SU-DHL-6 (cell line): ENCODE data around the gene FSTL3.

ENCODE experiments used
- H2AFZ ChIP-seq: fragments of 200-600 bp; sonication (generic); 2 replicates; pipeline ENCODE4 v1.6.1; 2014; ENCODE audit warnings: low read depth, mild to moderate bottlenecking, moderate library complexity, mixed read lengths, antibody characterized with exemption, low read length; ENCODE audit not compliant: severe bottlenecking
- H3F3A ChIP-seq: fragments of 200-600 bp; shearing (Covaris generic); 2 replicates; pipeline ENCODE4 v1.6.0; 2016; ENCODE audit warnings: antibody characterized with exemption, mild to moderate bottlenecking; ENCODE audit not compliant: insufficient read depth
- H3K27ac ChIP-seq: fragments of 200-600 bp; sonication (generic); 2 replicates; pipeline ENCODE4 v1.5.1; 2016; ENCODE audit warnings: low read depth, mild to moderate bottlenecking, low read length, moderate library complexity, mixed read lengths
- H3K27me3 ChIP-seq: fragments of 200-600 bp; sonication (generic), shearing (Covaris generic); 2 replicates; pipeline ENCODE4 v1.6.0; 2014; ENCODE audit warnings: mild to moderate bottlenecking, low read length
- H3K36me3 ChIP-seq: fragments of 200-600 bp; sonication (generic); 2 replicates; pipeline ENCODE4 v1.6.1; 2014; ENCODE audit warnings: mild to moderate bottlenecking, low read length, mixed read lengths
- H3K4me2 ChIP-seq: fragments of 300-600, 200-600 bp; shearing (Covaris generic), sonication (generic); 2 replicates; pipeline ENCODE4 v1.6.0; 2014; ENCODE audit warnings: low read length, low read depth, mild to moderate bottlenecking; ENCODE audit not compliant: poor library complexity, severe bottlenecking
- H3K4me3 ChIP-seq: fragments of 200-600 bp; sonication (generic); 2 replicates; pipeline ENCODE4 v1.5.1; 2014; ENCODE audit warnings: antibody characterized with exemption, low read length, mild to moderate bottlenecking, mixed read lengths; ENCODE audit not compliant: insufficient read depth, poor library complexity, severe bottlenecking
- H3K79me2 ChIP-seq: fragments of 200-600 bp; sonication (generic); 2 replicates; pipeline ENCODE4 v1.6.1; 2014; ENCODE audit warnings: mild to moderate bottlenecking, low read length, moderate library complexity; ENCODE audit not compliant: insufficient read depth
- H3K9ac ChIP-seq: fragments of 200-600 bp; sonication (generic); 2 replicates; pipeline ENCODE4 v1.7.0; 2014; ENCODE audit warnings: mild to moderate bottlenecking, low read length
- H3K9me2 ChIP-seq: fragments of 200-600 bp; sonication (generic); replicated peaks from 2 replicates; pipeline ENCODE4 v1.6.1; 2014; ENCODE audit warnings: low read length; ENCODE audit not compliant: insufficient read depth
- H3K9me3 ChIP-seq: fragments of 200-600 bp; sonication (generic); 2 replicates; pipeline ENCODE4 v1.6.1; 2014; ENCODE audit warnings: low read length, mixed read lengths; ENCODE audit not compliant: insufficient read depth
- H4K20me1 ChIP-seq: fragments of 200-600 bp; sonication (generic); 2 replicates; pipeline ENCODE4 v1.6.1; 2014; ENCODE audit warnings: low read depth, mild to moderate bottlenecking, antibody characterized with exemption, low read length, moderate library complexity, mixed read lengths
- EZH2phosphoT487 ChIP-seq: fragments of 200-600 bp; sonication (generic), shearing (Covaris generic); conservative IDR thresholded peaks from 2 replicates; pipeline ENCODE4 v1.6.1; 2018; ENCODE audit warnings: mild to moderate bottlenecking, antibody characterized with exemption, low read length, moderate library complexity, mixed read lengths
- TF ChIP-seq, protein P1 (sequence below): fragments of 200-600 bp; sonication (generic); IDR thresholded peaks from one replicate; pipeline ENCODE4 v1.5.1; 2017; ENCODE audit warnings: antibody characterized with exemption, mild to moderate bottlenecking, low read length, moderate library complexity; ENCODE audit not compliant: insufficient read depth, poor library complexity, severe bottlenecking

Gene FSTL3

DNA sequence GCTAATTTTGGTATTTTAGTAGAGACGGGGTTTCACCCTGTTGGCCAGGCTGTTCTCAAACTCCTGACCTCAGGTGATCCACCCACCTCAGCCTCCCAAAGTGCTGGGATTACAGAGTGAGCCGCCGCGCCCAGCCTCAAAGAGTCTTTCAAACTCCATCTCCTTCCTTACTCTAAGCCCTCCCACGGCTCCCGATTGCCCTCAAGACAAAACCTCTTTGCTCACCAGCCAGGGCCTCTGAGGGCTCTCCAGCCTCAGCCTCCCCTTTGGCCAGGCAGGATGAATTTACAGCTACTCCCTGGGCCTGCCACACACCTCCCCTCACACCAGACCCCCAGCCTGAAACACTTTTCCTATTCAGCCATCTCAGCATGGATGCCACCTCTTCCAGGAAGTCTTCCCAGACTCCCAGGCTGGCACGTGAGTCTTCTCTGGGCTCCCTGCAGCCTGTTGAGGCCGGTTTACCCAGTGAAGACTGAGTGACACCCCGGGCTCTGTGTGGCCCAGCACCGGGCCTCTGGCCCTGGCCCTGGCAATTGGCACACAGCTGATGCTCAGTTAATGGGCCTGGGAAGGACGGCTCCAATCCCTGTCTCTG, 11.5 kb downstream of the FSTL3 start:
- Histone ChIP-seq H3K4me3 (no peak overlapping the region), H2AFZ (no peak overlapping the region), H3K9me2 (no peaks in the 10 kb centered on the region), H3K79me2 (no peaks in the 10 kb centered on the region), H3K4me2 (no peak overlapping the region), H3K9me3 (no peaks in the 10 kb centered on the region), H3K36me3 (no peaks in the 10 kb centered on the region), H3K27me3 (no peaks in the 10 kb centered on the region), H3K9ac (no peak overlapping the region), H3F3A (no peaks in the 10 kb centered on the region), H3K27ac (no peak overlapping the region), H4K20me1 (no peaks in the 10 kb centered on the region)
- TF ChIP-seq, protein P1, sequence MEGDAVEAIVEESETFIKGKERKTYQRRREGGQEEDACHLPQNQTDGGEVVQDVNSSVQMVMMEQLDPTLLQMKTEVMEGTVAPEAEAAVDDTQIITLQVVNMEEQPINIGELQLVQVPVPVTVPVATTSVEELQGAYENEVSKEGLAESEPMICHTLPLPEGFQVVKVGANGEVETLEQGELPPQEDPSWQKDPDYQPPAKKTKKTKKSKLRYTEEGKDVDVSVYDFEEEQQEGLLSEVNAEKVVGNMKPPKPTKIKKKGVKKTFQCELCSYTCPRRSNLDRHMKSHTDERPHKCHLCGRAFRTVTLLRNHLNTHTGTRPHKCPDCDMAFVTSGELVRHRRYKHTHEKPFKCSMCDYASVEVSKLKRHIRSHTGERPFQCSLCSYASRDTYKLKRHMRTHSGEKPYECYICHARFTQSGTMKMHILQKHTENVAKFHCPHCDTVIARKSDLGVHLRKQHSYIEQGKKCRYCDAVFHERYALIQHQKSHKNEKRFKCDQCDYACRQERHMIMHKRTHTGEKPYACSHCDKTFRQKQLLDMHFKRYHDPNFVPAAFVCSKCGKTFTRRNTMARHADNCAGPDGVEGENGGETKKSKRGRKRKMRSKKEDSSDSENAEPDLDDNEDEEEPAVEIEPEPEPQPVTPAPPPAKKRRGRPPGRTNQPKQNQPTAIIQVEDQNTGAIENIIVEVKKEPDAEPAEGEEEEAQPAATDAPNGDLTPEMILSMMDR = no peak
- TF ChIP-seq EZH2phosphoT487 = no peak

DNA sequence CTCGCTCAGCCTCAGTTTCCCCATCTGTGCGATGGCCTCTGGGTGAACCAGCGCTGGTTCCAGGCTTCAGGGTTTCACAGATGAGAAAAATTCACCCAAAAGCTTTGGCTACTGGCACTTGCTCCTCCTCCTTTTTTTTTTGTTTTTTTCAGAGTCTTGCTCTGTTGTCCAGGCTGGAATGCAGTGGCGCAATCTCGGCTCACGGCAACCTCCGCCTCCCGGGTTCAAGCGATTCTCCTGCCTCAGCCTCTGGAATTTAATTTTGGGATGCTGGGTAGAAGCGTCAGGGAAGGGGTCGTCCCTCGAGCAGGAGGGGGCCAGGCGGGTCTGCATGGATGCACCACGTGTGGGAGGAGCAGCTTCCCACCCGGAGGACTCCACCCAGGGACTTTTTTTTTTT, 12.0 kb downstream of the FSTL3 start:
- H3K36me3 ChIP-seq = no peaks in the 10 kb centered on the region
- H3K4me3 ChIP-seq = no peak overlapping the region
- no peaks in the 10 kb centered on the region for H4K20me1 ChIP-seq
- no peak overlapping the region for H3K4me2 ChIP-seq
- no peaks in the 10 kb centered on the region for H3K79me2 ChIP-seq
- H2AFZ ChIP-seq = no peak overlapping the region
- no peak overlapping the region for H3K27ac ChIP-seq
- no peaks in the 10 kb centered on the region for H3K9me3 ChIP-seq
- H3F3A ChIP-seq = no peaks in the 10 kb centered on the region
- H3K9me2 ChIP-seq = no peaks in the 10 kb centered on the region
- no peak overlapping the region for H3K9ac ChIP-seq
- H3K27me3 ChIP-seq = no peaks in the 10 kb centered on the region
- TF ChIP-seq, protein P1 = no peak
- TF ChIP-seq EZH2phosphoT487 = no peak

DNA sequence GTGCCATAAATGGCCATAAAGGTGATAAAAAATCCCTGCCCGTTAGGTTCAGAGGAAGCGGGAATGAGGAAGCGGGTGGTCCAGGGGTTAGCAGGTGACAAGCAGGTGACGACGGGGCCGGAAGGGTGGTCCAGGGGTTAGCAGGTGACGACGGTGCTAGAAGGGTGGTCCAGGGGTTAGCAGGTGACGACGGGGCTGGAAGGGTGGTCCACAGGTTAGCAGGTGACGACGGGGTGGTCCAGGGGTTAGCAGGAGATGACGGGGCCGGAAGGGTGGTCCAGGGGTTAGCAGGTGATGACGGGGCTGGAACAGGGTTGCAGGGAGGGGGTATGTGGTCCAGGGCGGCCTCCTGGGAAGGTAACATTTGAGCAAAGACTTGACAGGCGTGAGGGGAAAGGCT, 12.8 kb downstream of the FSTL3 start:
- no peak overlapping the region for H3K4me2 ChIP-seq
- TF ChIP-seq, protein P1 = no peak
- TF ChIP-seq EZH2phosphoT487 = no peak

More for the DNA sequence above, 12.8 kb downstream of the FSTL3 start:
- H3K4me3 ChIP-seq = no peak overlapping the region
- no peaks in the 10 kb centered on the region for H3F3A ChIP-seq
- H3K9me2 ChIP-seq = no peaks in the 10 kb centered on the region
- H3K27ac ChIP-seq = no peak overlapping the region
- H2AFZ ChIP-seq = no peak overlapping the region
- H3K27me3 ChIP-seq = no peaks in the 10 kb centered on the region
- no peaks in the 10 kb centered on the region for H4K20me1 ChIP-seq
- H3K9me3 ChIP-seq = no peaks in the 10 kb centered on the region
- H3K79me2 ChIP-seq = no peaks in the 10 kb centered on the region
- H3K36me3 ChIP-seq = no peaks in the 10 kb centered on the region
- H3K9ac ChIP-seq = no peak overlapping the region
